RWPE1 (cell line): ENCODE data around the gene TBL3.

ENCODE experiments used
- CTCF ChIA-PET: fragments of 350-600 bp; sonication (Branson Sonifier 250); formaldehyde crosslinking; extraction: SDS; loops from one replicate; lab custom pipeline; 2021; lab: Yijun Ruan, JAX
- POLR2A ChIA-PET: fragments of 400-600 bp; formaldehyde crosslinking; extraction: SDS; loops from one replicate; lab custom pipeline; 2020; ENCODE audit warnings: antibody characterized with exemption; ENCODE audit not compliant: low non-redundant PET; lab: Yijun Ruan, JAX
- DNase-seq: peaks from one replicate; pipeline ENCODE4 v3.0.0; 2012; ENCODE audit warnings: low spot score
- H3K27ac ChIP-seq: fragments of 450-650 bp; 2 replicates; pipeline ENCODE4 v1.5.1; 2017
- TF ChIP-seq, protein P1 (sequence below): fragments of 450-650 bp; conservative IDR thresholded peaks from 2 replicates; pipeline ENCODE4 v1.5.1; 2017; ENCODE audit warnings: low read depth, mild to moderate bottlenecking

The TBL3 gene

DNA sequence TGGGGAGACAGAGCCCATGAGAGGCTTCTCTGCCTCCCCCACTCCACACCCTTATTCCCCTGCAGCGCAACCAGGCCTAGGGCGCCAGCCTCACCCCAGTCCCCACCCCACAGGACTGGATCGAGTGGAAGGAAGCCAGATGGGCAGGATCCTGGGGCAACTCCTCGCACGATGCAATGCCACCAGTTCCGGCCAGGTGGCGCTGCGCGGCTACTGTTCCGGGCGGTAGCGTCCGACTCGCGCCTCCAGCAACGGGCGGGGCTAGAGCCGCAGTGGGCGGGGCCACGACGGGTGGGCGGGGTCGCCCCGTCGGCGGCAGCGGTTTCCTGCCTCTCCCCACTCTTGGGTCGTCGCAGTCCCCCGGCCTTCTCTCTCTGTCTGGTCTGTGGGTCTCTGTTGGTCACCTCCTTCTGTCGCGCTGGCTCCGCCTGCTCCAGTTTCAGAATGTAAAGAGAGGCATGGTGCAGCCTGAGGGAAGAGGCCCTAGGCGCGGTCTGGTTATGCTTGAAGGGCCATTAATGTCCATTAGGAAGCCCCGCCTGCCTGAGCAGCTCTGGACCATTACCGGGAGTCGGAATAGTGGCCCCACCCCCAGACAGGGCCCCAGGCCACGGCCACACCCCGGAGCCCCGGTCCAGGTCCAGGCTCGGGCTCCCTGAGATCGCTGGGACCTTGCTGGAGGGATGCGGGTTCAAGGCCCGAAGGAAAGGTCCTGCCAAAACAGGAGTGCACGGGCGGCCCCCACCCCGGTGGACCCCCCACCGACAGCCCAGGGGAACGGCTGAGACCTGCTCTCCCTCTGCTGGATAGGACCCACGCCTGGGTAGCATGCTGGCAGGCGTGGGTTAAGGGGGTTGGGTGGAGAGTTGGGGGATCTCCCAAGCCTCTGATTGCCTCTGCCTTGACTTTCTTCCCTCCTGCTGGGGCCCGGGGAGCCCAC lies 51.5 kb downstream of the TBL3 start:
- TF ChIP-seq, protein P1, sequence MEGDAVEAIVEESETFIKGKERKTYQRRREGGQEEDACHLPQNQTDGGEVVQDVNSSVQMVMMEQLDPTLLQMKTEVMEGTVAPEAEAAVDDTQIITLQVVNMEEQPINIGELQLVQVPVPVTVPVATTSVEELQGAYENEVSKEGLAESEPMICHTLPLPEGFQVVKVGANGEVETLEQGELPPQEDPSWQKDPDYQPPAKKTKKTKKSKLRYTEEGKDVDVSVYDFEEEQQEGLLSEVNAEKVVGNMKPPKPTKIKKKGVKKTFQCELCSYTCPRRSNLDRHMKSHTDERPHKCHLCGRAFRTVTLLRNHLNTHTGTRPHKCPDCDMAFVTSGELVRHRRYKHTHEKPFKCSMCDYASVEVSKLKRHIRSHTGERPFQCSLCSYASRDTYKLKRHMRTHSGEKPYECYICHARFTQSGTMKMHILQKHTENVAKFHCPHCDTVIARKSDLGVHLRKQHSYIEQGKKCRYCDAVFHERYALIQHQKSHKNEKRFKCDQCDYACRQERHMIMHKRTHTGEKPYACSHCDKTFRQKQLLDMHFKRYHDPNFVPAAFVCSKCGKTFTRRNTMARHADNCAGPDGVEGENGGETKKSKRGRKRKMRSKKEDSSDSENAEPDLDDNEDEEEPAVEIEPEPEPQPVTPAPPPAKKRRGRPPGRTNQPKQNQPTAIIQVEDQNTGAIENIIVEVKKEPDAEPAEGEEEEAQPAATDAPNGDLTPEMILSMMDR, result peak; percentile 95
- H3K27ac ChIP-seq, result peak overlapping the region; percentile 85
- DNase-seq, result peak; percentile 89
- POLR2A ChIA-PET, result interaction anchor here (0.6 to 1.3 kb wide), 4 partner anchors 15 to 127 kb away, joined by 3 to 7 read pairs (median 3); no protein-coding TSS in a partner anchor
- CTCF ChIA-PET, result interaction anchor here (0.6 to 1.1 kb wide), 12 partner anchors 9 to 123 kb away, joined by 3 to 7 read pairs (median 4); partner anchors contain the start of genes GFER, NTHL1 and TSC2

DNA sequence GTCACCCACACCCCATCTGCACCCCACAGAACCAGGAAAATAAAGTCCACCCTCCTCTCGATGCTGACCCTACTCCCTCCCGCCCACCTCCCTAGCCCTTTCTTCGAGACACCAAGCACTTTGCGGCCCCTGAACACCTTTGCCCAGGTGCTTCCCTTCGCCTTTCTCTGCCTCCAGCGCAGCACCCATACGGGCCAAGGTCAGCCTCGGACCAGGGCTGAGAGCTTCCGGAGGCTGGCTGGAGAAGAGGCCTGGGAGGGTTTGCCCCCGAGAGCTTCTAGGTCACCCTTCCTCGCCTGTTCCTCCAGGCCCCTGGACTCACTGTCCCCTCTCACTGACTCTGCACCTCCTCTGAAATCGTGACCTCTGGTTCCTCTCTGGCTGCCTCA lies 52.2 kb downstream of the TBL3 start:
- ChIA-PET CTCF (interaction anchor here (0.9 kb wide), 2 partner anchors 33 to 117 kb away, joined by 3 read pairs; no protein-coding TSS in a partner anchor), POLR2A (no interaction called here)
- DNase-seq, result no peak
- TF ChIP-seq, protein P1, result no peak
- peak overlapping the region; percentile 85 for H3K27ac ChIP-seq

DNA sequence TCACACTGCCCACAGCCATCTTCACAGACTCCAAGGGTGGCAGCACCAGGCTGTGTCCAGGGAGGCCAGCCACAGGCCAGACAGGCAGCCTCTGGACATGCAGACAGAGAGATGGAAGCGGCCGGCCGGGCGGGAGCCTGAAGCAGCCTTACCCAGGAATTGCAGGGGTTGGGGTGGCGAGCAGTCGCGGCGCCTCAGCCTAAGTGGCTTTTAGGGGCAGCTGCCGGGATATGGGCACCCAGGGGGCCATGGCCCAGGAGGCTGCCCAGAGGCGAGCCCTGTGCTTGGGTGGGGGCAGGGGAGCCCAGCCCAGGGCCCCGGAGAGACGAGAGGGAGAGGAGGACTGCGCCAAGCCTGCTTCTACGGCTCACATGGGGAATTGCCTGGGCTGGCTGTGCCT lies 53.4 kb downstream of the TBL3 start:
- ChIA-PET POLR2A (no interaction called here), CTCF (no interaction called here)
- peak overlapping the region; percentile 85 for H3K27ac ChIP-seq

DNA sequence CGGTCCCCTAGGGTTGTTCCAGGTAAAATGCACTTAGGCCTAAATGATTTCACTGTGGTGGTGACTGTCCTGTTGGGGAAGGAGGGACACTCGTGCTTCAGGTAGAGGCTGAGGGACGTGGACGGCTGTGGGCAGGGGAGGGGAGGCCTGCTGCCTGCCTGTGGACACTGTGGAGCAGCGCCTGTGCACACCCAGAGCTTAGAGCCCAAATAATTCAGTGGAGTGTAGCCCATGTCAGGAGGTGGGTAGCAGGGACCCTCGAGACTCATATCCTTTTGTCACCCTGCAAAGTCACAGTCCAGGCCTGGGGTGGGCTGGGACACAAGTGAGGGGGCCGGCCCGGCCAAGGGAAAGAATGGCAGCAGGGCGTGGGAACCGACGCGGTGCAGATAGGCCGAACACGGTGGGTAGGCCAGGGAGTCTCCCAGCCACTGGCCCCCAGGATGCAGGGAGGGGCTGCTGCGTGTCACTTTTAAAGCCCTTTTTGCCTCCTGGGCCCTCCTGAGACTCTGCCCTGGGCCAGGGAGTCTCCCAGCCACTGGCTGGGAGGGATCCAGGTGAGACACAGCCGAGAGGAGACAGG lies 54.1 kb downstream of the TBL3 start:
- TF ChIP-seq, protein P1, result no peak
- ChIA-PET CTCF (interaction anchor here (0.6 kb wide), 2 partner anchors 127 to 929 kb away, joined by 3 read pairs; no protein-coding TSS in a partner anchor), POLR2A (no interaction called here)
- DNase-seq, result no peak
- peak overlapping the region; percentile 85 for H3K27ac ChIP-seq

More for the DNA sequence above, 53.4 kb downstream of the TBL3 start:
- DNase-seq, result no peak
- TF ChIP-seq, protein P1, result no peak

DNA sequence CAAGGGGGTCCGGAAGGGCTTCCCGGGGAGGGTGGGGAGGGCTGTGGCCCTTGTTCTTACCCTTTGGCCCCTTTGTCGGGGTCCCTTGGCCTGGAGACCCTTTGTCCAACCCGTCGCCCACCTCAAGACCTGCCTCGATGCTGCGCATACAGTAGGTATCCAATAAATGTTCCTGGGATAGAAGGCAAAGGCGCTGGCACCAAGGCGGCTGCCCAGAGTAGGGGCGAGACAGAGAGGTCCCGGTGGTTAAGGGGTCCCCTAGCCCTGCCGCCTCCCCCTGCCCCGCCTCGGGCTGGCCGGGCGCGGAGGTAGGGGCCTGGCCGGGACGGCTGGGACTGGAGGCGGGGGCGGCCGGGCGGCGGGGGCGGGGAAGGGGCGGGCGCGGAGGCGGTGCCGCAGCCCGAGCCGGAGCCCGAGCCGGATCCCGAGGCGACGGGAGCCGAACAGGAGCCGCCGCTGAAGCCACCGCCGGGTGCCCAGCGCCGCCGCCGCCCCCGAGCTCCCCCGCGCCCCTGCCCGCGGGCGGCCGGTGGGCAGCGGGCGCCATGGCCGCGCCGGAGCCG lies 54.7 kb downstream of the TBL3 start, which contains the start of gene NHERF2:
Gene NHERF2, plus strand, starts transcription at position 442 of the 563 bp plus-strand sequence. Its CDS starts 104 bp downstream, at position 546.
- ChIA-PET CTCF (interaction anchor here (0.6 kb wide), 2 partner anchors 127 to 929 kb away, joined by 3 read pairs; no protein-coding TSS in a partner anchor), POLR2A (no interaction called here)
- TF ChIP-seq, protein P1, result no peak
- DNase-seq, result peak; percentile 55
- H3K27ac ChIP-seq, result peak within 1 kb of the TSS; percentile 85
